ENCODE results near the gene ATRN. TPM values are rescaled to one million over a fixed set of nuclear protein-coding genes. Genes with fewer than 3 reads are reported as not detected.

ATRN gene
- total and polyA plus RNA-seq, 2 of the 8 experiments (the other 6 are each of a cell fraction or from before 2014, with no cell fraction given) = 12.0 to 17.4 TPM

- ChIA-PET POLR2A (ENCODE audit: partially characterized antibody) (no interaction called here), CTCF (ENCODE audit: partially characterized antibody) (interaction anchor here (1.0 to 2.8 kb wide), 5 partner anchors 9 to 96 kb away, joined by 3 to 8 read pairs (median 4); no protein-coding TSS in a partner anchor)
- Histone ChIP-seq H3K36me3 (ENCODE audit: control insufficient read depth in 2 of 4, insufficient read depth in 4 of 4, low read length in 3 of 4) (no peaks in the 10 kb centered on the region), H2AFZ (ENCODE audit: low read length) (no peak overlapping the region), H3K23me2 (ENCODE audit: low read depth, low read length) (no peaks in the 10 kb centered on the region), H3K4me3 (ENCODE audit: extremely low read depth in 1 of 4, insufficient read depth in 2 of 4, low read depth in 3 of 4, low read length in 4 of 4) (no peak overlapping the region), H3K56ac (replicated peaks; ENCODE audit: insufficient read length, low read depth, low read length) (no peak overlapping the region), H3K14ac (ENCODE audit: insufficient read length) (no peak overlapping the region), H4K8ac (ENCODE audit: extremely low read depth, insufficient read depth, low read length) (no peak overlapping the region), H3K4me2 (ENCODE audit: insufficient read depth in 1 of 2, low read depth in 2 of 2, low read length in 2 of 2) (no peak overlapping the region), H2BK12ac (ENCODE audit: low read depth, low read length) (no peak overlapping the region), H3K18ac (ENCODE audit: extremely low read depth, low read length) (no peak overlapping the region), H2BK15ac (ENCODE audit: low read length) (no peak overlapping the region), H2AK5ac (ENCODE audit: low read depth, low read length) (no peak overlapping the region), H3K23ac (ENCODE audit: insufficient read length) (no peak overlapping the region), H3K79me1 (ENCODE audit: low read depth, low read length) (no peaks in the 10 kb centered on the region), H3K27me3 (replicated peaks in 1 of 4; ENCODE audit: control insufficient read depth in 3 of 4, extremely low read depth in 1 of 4, insufficient read depth in 3 of 4, low read length in 3 of 4) (no peaks in the 10 kb centered on the region), H2BK20ac (ENCODE audit: low read length) (no peak overlapping the region), H3K27ac (ENCODE audit: low read depth, low read length) (no peak overlapping the region), H4K20me1 (replicated peaks in 1 of 2; ENCODE audit: control insufficient read depth in 1 of 2, insufficient read depth in 2 of 2, low read length in 2 of 2) (no peaks in the 10 kb centered on the region), H3K4me1 (replicated peaks in 1 of 4; ENCODE audit: control insufficient read depth in 3 of 4, insufficient read depth in 4 of 4, low read length in 3 of 4) (no peaks in the 10 kb centered on the region), H3K4ac (replicated peaks; ENCODE audit: insufficient read length, low read depth, low read length) (no peak overlapping the region), H3K79me2 (ENCODE audit: control insufficient read depth in 1 of 2, insufficient read depth in 2 of 2, low read length in 2 of 2) (no peaks in the 10 kb centered on the region), H3K9me3 (ENCODE audit: insufficient read depth in 2 of 2, low read depth in 1 of 2, low read length in 1 of 2) (no peaks in the 10 kb centered on the region), H2BK5ac (ENCODE audit: low read depth, low read length) (no peak overlapping the region), H4K5ac (ENCODE audit: insufficient read length, low read depth, low read length) (no peak overlapping the region), H2BK120ac (replicated peaks; ENCODE audit: low read depth, low read length) (no peak overlapping the region), H3K9ac (replicated peaks in 1 of 4; ENCODE audit: extremely low read depth in 1 of 4, low read depth in 3 of 4, low read length in 3 of 4) (no peak overlapping the region), H4K91ac (replicated peaks; ENCODE audit: insufficient read length, low read length) (no peak overlapping the region)
- FAIRE-seq (no peak), DNase-seq (ENCODE audit: low read depth in 1 of 2, low spot score in 2 of 2) (no peak)
- WGBS, 2 experiments (ENCODE audit: extremely low coverage in 1 of 2, insufficient coverage in 1 of 2, insufficient read length in 1 of 2, insufficient replicate concordance in 2 of 2, low coverage in 1 of 2, low lambda C conversion rate in 2 of 2, missing lambda C conversion rate in 1 of 2) = 80% methylated on average over 1 of the region's 1 CpG; no CpG with 5 or more reads in 1 of the 2 experiments
- TF ChIP-seq CTCF (IDR thresholded peaks at IDR 0.05; ENCODE audit: control extremely low read depth in 1 of 3, insufficient read depth in 1 of 3, low read depth in 1 of 3, low read length in 3 of 3) (no peak), JUN (IDR thresholded peaks at IDR 0.05; ENCODE audit: low read depth, low read length) (no peak), SIN3A (conservative IDR thresholded peaks at IDR 0.05 in 1 of 2, IDR thresholded peaks at IDR 0.05 in 1 of 2; ENCODE audit: low read depth in 1 of 2, low read length in 2 of 2) (no peak), RBBP5 (IDR thresholded peaks at IDR 0.05; ENCODE audit: borderline replicate concordance, low read depth, low read length) (no peak), HDAC6 (IDR thresholded peaks at IDR 0.05; ENCODE audit: low read depth, low read length) (no peak), GABPA (IDR thresholded peaks at IDR 0.05; ENCODE audit: borderline replicate concordance, insufficient read depth, low read length) (no peak), TAF1 (IDR thresholded peaks at IDR 0.05; ENCODE audit: low read depth, low read length) (no peak), ZNF274 (IDR thresholded peaks at IDR 0.05; ENCODE audit: borderline replicate concordance, extremely low read depth, low read length) (no peak), SIX5 (IDR thresholded peaks at IDR 0.05; ENCODE audit: low read depth, low read length) (no peak), RAD21 (IDR thresholded peaks at IDR 0.05 in 1 of 2, conservative IDR thresholded peaks at IDR 0.05 in 1 of 2; ENCODE audit: low read depth in 2 of 2, low read length in 2 of 2) (no peak), SP4 (IDR thresholded peaks at IDR 0.05; ENCODE audit: low read length) (no peak), BCL11A (IDR thresholded peaks at IDR 0.05; ENCODE audit: low read depth in 2 of 2, low read length in 2 of 2) (no peak)
Measured at GRCh38 chr20:3611901-3612300, 141.1 kb downstream of the ATRN start.

Data from H1 (cell line).